ENCODE results near the gene EFCAB6. TPM values are rescaled to one million over a fixed set of nuclear protein-coding genes. Genes with fewer than 3 reads are reported as not detected.

Gene EFCAB6
- total and polyA plus RNA-seq, 2 of the 4 experiments (the other 2 are of a cell fraction): 0.44 to 1.1 TPM

GRCh38 chr22:43514476-43515157 lies 297.5 kb downstream of the EFCAB6 start:
- intact Hi-C loops (cut with micrococcal nuclease): no loop called here
- Histone ChIP-seq H3K4me2 (ENCODE audit: low read depth, low read length) (no peak overlapping the region), H3K56ac (ENCODE audit: extremely low read depth, insufficient read depth, low read length) (no peak overlapping the region), H2BK20ac (ENCODE audit: low read depth, low read length) (no peak overlapping the region), H3K27ac (ENCODE audit: insufficient read depth, low read length) (no peak overlapping the region), H3K9me1 (ENCODE audit: insufficient read depth, low read length) (no peaks in the 10 kb centered on the region), H2AK5ac (ENCODE audit: low read depth, low read length) (no peak overlapping the region), H3K4me3 (ENCODE audit: insufficient read depth, low read depth, low read length) (no peak overlapping the region), H2BK5ac (ENCODE audit: low read depth, low read length, poor library complexity, severe bottlenecking) (no peak overlapping the region), H3K79me1 (ENCODE audit: low read depth in 1 of 2, low read length in 2 of 2) (no peaks in the 10 kb centered on the region), H3K23ac (ENCODE audit: low read depth, low read length) (no peak overlapping the region), H4K8ac (ENCODE audit: low read depth in 2 of 2, low read length in 2 of 2) (no peak overlapping the region), H4K91ac (ENCODE audit: insufficient read depth, low read depth, low read length) (no peak overlapping the region), H3K9ac (ENCODE audit: low read depth, low read length) (no peak overlapping the region), H2BK120ac (ENCODE audit: low read depth, low read length) (no peak overlapping the region), H2AFZ (replicated peaks; ENCODE audit: low read length, poor library complexity) (no peak overlapping the region), H3K4ac (ENCODE audit: low read depth, low read length) (no peak overlapping the region), H2BK15ac (ENCODE audit: low read depth, low read length) (no peak overlapping the region), H3K14ac (replicated peaks; ENCODE audit: low read depth, low read length) (no peak overlapping the region), H3K9me3 (ENCODE audit: control insufficient read depth, insufficient read depth, low read length) (peaks cover 12% of the 10 kb centered on the region), H3K27me3 (ENCODE audit: control insufficient read depth, insufficient read depth, low read length) (no peaks in the 10 kb centered on the region), H3K18ac (ENCODE audit: low read depth, low read length) (no peak overlapping the region), H2AK9ac (replicated peaks; ENCODE audit: low read depth, low read length, poor library complexity) (no peak overlapping the region), H3K4me1 (ENCODE audit: control insufficient read depth, insufficient read depth, low read length) (no peaks in the 10 kb centered on the region), H4K5ac (ENCODE audit: low read depth, low read length) (no peak overlapping the region), H3K36me3 (ENCODE audit: control insufficient read depth, insufficient read depth, low read length) (no peaks in the 10 kb centered on the region), H4K20me1 (ENCODE audit: insufficient read depth, low read length) (no peaks in the 10 kb centered on the region)
- DNase-seq (no peak), ATAC-seq (ENCODE audit: low read depth) (no peak)
- TF ChIP-seq FOS (IDR thresholded peaks at IDR 0.05; ENCODE audit: low read depth, low read length): no peak
- no peak for TF ChIP-seq MXI1 (IDR thresholded peaks at IDR 0.05; ENCODE audit: borderline replicate concordance, low read depth, low read length)
- TF ChIP-seq POLR2A (IDR thresholded peaks at IDR 0.05; ENCODE audit: low read depth, low read length): no peak
- TF ChIP-seq MAZ (IDR thresholded peaks at IDR 0.05; ENCODE audit: borderline replicate concordance, low read depth, low read length): no peak
- TF ChIP-seq RCOR1 (IDR thresholded peaks at IDR 0.05; ENCODE audit: insufficient replicate concordance, low read length): no peak
- no peak for TF ChIP-seq CEBPB (IDR thresholded peaks at IDR 0.05; ENCODE audit: low read depth, low read length)
- TF ChIP-seq RAD21 (IDR thresholded peaks at IDR 0.05; ENCODE audit: low read length): no peak
- no peak for TF ChIP-seq SMC3 (IDR thresholded peaks at IDR 0.05; ENCODE audit: low read depth, low read length)
- no peak for TF ChIP-seq CTCF (conservative IDR thresholded peaks at IDR 0.05; ENCODE audit: low read depth, low read length)
- no peak for TF ChIP-seq MAFK (IDR thresholded peaks at IDR 0.05; ENCODE audit: low read depth, low read length)
- WGBS, 2 experiments (ENCODE audit: extremely low coverage in 2 of 2, insufficient read length in 1 of 2): 76% methylated on average over 15 of the region's 31 CpGs; no CpG with 5 or more reads in 1 of the 2 experiments
- in situ Hi-C loops (cut with MboI; ENCODE audit: low sequenced_read_pairs): no loop called here
- dilution Hi-C loops (cut with HindIII; ENCODE audit: low sequenced_read_pairs, unreplicated experiment): no loop called here
- BruUV-seq (replicated peaks): no TSS peak
- ChIA-PET CTCF (no interaction called here), POLR2A (ENCODE audit: unreplicated experiment) (no interaction called here)
